Upper lobe of left lung (tissue), 4 donors: ENCODE data around the gene POLR3H.

ENCODE experiments used
- CTCF ChIP-seq, 6 experiments: fragments of 450-650 bp in 4 of 6; fragments of 200-600 bp in 2 of 6; sonication (generic) in 2 of 6; IDR thresholded peaks; one replicate each; pipeline ENCODE4 v1.5.1; 2016 to 2019; ENCODE audit warnings: antibody characterized with exemption in 6 of 6
- EP300 ChIP-seq, 4 donors: sonication (generic); formaldehyde crosslinking; IDR thresholded peaks; one replicate each; pipeline ENCODE4 v1.5.1; 2017; ENCODE audit warnings: antibody characterized with exemption in 4 of 4, control low read depth in 2 of 4
- POLR2A ChIP-seq, 4 donors: fragments of 450-650 bp; IDR thresholded peaks; one replicate each; pipeline ENCODE4 v1.5.1; 2016 to 2017; ENCODE audit warnings: antibody characterized with exemption in 4 of 4, mild to moderate bottlenecking in 2 of 4

GRCh38 chr22:41524809-41525449 is 19.3 kb downstream of the POLR3H start:
- no peak for TF ChIP-seq POLR2A (IDR thresholded peaks at IDR 0.05)
- no peak for TF ChIP-seq CTCF (IDR thresholded peaks at IDR 0.05)
- TF ChIP-seq EP300 (IDR thresholded peaks at IDR 0.05), result no peak
